Stimulated activated CD8-positive, alpha-beta memory T cell treated with anti-CD3 and anti-CD28 coated beads, Interleukin-7, amount 100 ng/mL, for 1 hour (primary cell): ENCODE results near the gene TTC39B.
A peak's percentile ranks its signal among the peaks of the same experiment; 100 is the strongest.

Experiments
- DNase-seq, 2 donors: peaks; one replicate each; pipeline ENCODE4 v3.0.0-alpha.2; 2020; ENCODE audit warnings: low read depth in 2 of 2

The TTC39B gene

GRCh38 chr9:15227491-15227890 is 79.5 kb downstream of the TTC39B start:
- DNase-seq = no peak

GRCh38 chr9:15225564-15226126 is 81.4 kb downstream of the TTC39B start:
- no peak for DNase-seq

- no peak for DNase-seq
These were observed 84.7 kb downstream of the TTC39B start for GRCh38 chr9:15222313-15222712.

GRCh38 chr9:15221746-15222145 is 85.3 kb downstream of the TTC39B start:
- no peak for DNase-seq

- DNase-seq = no peak
These were observed 86.2 kb downstream of the TTC39B start for GRCh38 chr9:15220658-15221318.

- DNase-seq = no peak
These were observed 87.5 kb downstream of the TTC39B start for GRCh38 chr9:15219546-15219945.

- DNase-seq = no peak
These were observed 88.0 kb downstream of the TTC39B start for GRCh38 chr9:15218994-15219393.

- DNase-seq = no peak
These were observed 93.8 kb downstream of the TTC39B start for GRCh38 chr9:15213249-15213648.

GRCh38 chr9:15211815-15212495 is 95.1 kb downstream of the TTC39B start:
- DNase-seq = no peak

GRCh38 chr9:15211160-15211814 is 95.7 kb downstream of the TTC39B start:
- peak; percentile 16 to 27 for DNase-seq

GRCh38 chr9:15206903-15207696 is 99.9 kb downstream of the TTC39B start:
- no peak for DNase-seq

GRCh38 chr9:15205632-15206420 is 101.2 kb downstream of the TTC39B start:
- DNase-seq = no peak

GRCh38 chr9:15203581-15203980 is 103.4 kb downstream of the TTC39B start:
- no peak for DNase-seq

GRCh38 chr9:15200111-15200510 is 106.9 kb downstream of the TTC39B start:
- no peak for DNase-seq

- no peak for DNase-seq
These were observed 114.2 kb downstream of the TTC39B start for GRCh38 chr9:15192856-15193255.

GRCh38 chr9:15191378-15191777 is 115.6 kb downstream of the TTC39B start:
- no peak for DNase-seq

GRCh38 chr9:15189481-15189880 is 117.5 kb downstream of the TTC39B start:
- DNase-seq = no peak

- DNase-seq = no peak
These were observed 119.4 kb downstream of the TTC39B start for GRCh38 chr9:15187589-15187988.

- no peak for DNase-seq
These were observed 124.3 kb downstream of the TTC39B start for GRCh38 chr9:15182730-15183129.

GRCh38 chr9:15182101-15182551 is 124.9 kb downstream of the TTC39B start:
- DNase-seq = no peak

- DNase-seq = no peak
These were observed 126.9 kb downstream of the TTC39B start for GRCh38 chr9:15180124-15180523.
